GM19043 (cell line): ENCODE data around the gene IL10RA.
"Not testable (repeated sequence)": the region's sequence is repeated elsewhere in the genome, so short reads cannot be mapped to it uniquely, and the experiment has no call there.

Source experiments
- ATAC-seq: cut with Tn5 transposase; IDR thresholded peaks from one replicate; pipeline ENCODE4 v1.9.1; 2021; ENCODE audit warnings: low read depth; ENCODE audit not compliant: unreplicated experiment

IL10RA gene

GRCh38 chr11:117985953-117986887 lies at the start of gene IL10RA:
TSS of gene IL10RA (plus strand) at chr11:117986394. CDS start at chr11:117986468, 74 bp downstream.
- peak; percentile 90 for ATAC-seq

- ATAC-seq, result no peak
These were observed 49.2 kb upstream of the IL10RA start for GRCh38 chr11:117936973-117937372.

DNA sequence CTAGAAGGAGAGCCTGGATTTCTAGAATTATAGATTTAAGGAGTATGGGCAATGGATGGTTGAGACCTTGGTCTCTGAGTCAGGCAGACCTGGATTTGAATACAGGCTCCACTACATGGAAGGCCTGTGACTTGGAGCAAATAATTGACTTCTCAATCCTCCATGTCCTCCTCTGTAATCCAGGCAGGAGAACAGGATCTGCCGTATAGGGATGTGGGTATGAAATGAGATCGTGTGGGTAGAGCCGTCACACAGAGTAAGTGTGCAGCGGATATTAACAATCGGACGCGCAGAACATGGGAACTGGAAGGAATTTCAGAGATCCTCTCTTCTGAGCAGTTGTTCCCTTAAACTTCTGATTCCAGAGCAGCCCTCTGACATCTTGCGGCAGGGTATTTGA lies 45.5 kb upstream of the IL10RA start:
- ATAC-seq, result no peak

- ATAC-seq, result no peak
These were observed 45.0 kb upstream of the IL10RA start for GRCh38 chr11:117941163-117941707.

DNA sequence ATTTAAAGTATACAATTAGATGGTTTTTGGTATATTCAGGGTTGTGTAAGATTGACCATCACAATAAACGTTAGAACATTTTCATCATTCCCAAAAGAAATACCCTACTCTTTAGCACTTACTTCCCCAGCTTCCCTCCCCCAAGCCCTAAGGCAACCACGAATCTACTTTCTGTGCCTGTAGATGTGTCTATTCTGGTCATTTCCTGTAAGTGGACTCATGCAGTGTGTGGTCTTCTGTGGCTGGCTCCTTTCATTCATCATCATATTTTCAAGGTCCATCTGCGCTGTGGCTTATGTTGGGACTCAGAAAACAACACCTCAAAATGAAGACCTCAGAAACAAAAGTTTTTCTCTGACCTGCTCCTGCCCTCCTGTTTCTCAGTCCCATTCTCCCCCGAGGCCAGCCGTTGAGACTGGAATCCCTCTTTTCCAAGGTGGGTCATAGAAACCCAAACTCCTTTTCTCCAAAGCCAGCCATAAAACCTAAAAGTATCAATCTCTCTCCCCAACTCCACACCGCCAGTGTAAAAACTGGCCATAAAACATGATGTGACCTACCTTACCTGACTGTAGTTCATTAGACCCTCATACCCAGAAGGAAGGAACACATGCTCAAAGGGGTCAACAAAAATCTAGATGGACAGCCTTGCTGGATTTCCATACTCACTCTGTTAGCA lies 44.1 kb upstream of the IL10RA start:
- no peak for ATAC-seq

DNA sequence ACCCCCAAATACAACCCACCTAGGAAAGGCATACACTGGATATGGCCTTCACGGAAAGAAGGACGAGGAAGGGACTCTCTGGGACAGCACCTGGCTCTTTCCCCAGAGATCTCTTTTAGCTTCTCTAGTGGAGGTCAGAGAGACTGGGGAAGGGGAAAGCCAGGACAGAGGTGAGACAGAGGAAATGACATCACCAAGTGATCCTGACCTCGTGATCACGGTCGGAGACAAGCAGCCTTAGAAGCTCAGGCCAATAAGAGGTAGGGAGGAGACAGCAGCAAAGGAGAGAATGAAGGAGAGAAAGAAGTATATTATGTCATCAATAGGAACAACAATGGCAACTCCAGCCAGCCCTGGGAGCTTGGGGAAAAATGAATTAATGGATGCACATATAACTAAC lies 41.6 kb upstream of the IL10RA start:
- no peak for ATAC-seq

- no peak for ATAC-seq
These were observed 41.0 kb upstream of the IL10RA start for GRCh38 chr11:117945047-117945810.

DNA sequence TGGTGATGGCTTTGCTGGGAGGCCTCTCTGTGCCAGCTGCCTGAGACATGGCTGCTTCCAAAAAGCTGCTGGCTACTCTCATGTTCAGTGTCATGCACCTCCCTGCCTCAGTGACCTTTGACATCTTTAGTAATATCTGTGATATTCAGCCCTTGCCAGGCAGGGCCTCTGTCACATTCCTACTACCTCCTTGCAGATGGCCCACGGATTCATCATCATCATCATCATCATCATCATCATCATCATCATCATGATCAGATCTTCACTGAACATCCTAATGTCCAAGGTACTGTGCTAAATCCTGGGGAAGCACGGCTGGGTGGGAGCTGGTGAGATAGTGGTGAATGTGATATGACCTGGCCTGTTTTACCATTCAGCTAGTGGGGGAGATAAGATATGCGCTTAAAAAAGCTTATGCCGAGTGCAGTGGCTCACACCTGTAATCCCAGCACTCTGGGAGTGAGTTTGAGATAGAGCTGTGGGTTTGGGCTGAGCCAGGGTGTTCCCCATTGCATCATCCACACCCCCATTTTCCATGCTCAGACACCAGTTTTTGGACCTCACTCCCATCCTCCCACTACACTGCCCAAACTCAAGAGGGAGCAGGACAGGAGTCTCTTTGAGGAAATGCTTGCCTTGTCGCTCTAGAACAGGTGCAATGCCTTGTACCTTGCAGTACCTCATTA lies 39.9 kb upstream of the IL10RA start:
- no peak for ATAC-seq

GRCh38 chr11:117946842-117947526 lies 39.2 kb upstream of the IL10RA start:
- no peak for ATAC-seq

- ATAC-seq, result not testable (repeated sequence)
These were observed 38.4 kb upstream of the IL10RA start for GRCh38 chr11:117947751-117948150.

- not testable (repeated sequence) for ATAC-seq
These were observed 37.7 kb upstream of the IL10RA start for GRCh38 chr11:117948466-117948865.

DNA sequence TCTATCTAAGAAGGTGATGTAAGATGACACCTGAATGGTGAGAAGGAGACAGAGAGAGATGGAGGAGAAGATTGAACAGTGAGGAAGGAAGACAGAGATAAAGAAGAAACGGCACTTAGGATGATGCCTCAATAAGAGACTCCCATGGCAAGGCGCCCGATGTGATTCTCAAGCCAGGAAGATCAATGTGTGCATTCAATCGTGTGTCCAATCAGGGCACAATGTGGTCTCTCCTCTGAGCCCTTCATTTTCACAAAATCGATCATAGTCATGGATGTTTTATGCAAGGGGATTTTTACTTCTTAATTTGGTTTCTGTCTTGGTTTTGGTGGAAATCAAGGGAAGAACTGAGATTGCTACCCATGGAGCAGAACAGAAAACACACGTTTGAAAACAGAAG lies 37.1 kb upstream of the IL10RA start:
- no peak for ATAC-seq

GRCh38 chr11:117950301-117950700 lies 35.9 kb upstream of the IL10RA start:
- ATAC-seq, result no peak

DNA sequence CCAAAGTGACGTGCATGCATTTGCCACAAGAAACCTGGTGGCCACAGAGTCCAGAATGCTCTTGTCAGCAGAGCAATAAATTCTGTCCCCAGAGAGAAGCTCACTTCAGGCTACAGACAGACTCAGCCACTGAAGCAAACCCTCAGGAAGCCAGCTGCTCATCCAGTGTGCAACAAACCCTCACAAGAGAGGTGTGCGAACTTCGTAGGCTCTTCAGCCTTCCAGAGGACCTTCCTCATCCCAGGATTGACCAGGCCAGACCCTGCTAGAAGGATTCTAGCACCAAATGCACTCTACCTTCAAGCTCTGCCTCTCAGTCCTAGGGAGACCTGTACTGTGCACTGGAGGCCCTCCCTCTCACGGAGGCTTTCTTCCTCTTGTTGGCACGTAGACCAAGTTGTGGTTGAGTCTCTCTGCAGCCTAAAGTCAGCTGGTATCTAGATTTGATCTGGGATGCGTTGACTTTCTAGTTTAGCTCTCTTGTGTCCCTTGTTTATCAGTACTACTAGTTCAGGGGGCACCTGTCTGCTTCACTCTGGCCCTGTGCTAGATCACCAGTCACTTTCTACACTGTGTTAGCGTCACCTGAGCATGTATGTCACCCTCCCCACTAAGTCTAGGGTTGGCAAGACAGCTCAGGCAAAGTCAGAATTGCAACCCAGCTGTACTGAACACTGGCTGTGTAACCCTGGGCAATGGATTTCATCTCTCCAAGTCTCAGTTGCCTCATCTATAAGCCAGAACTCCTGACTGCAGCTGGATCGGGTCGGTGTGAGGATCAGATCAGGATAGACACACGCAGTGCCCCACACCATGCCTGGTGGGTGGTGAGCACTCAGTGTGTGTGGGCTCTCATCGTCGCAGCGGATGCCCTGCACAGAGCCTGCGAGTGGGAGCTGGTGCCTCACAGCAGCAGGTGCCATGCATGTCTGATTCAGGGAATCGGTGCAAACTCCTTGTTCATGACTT lies 34.9 kb upstream of the IL10RA start:
- ATAC-seq, result no peak

- no peak for ATAC-seq
These were observed 33.0 kb upstream of the IL10RA start for GRCh38 chr11:117953024-117953671.

DNA sequence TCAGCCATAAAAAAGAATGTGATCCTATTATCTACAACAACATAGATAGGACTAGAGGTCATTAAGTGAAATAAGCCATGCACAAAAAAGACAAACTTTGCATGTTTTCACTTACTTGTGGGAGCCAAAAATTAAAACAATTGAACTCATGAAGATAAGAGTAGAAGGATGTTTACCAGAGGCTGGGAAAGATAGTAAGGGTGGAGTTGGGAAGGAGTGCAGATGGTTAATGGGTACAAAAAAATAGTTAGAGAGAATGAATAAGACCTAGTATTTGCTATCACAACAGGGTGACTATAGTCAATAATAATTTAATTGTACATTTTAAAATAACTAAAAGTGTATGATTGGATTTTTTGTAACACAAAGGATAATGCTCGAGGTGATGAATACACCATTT lies 27.2 kb upstream of the IL10RA start:
- ATAC-seq, result no peak

DNA sequence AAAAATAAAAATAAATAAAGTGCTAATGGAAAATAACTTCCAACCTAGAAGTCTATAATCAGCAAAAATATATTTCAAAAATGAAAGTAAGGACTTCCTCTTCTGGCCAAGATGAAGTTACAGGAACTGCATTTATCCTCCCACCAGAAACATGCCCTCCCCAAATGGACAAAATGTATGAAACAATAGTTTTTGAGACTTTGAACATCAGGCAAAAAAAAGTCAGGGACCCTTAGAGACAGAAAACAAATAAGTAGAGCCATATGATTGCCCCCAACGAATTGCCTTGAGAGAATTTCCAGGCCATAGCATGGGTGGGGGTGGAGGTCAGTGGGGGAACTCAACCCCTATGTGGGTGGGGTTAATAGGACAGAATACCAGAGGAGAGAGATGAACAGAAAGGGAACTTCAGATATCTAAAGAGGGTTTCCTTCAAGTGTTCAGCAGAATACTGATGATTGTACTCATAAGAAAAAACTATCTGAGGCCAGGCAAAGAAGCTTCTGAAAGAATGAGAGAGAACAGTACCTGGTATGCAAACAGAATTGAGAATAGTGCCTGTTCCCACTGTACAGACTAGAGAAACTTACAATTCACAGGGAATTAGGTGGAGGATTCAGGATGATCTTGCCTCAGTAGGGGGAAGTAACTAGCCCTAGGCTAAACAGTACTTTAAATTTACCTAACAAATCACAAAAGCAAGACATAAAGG lies 26.6 kb upstream of the IL10RA start:
- ATAC-seq, result no peak
